Fibroblast of the conjunctiva (primary cell): ENCODE results near the gene CDK18.
A peak's percentile ranks its signal among the peaks of the same experiment; 100 is the strongest.

Experiments used
- DNase-seq: peaks from one replicate; pipeline ENCODE4 v3.0.0-alpha.2; 2010; ENCODE audit warnings: low read depth

The CDK18 gene

GRCh38 chr1:205538235-205538840 is 33.9 kb downstream of the CDK18 start:
- DNase-seq, result no peak

GRCh38 chr1:205541161-205541886 is 36.9 kb downstream of the CDK18 start:
- DNase-seq, result no peak

DNA sequence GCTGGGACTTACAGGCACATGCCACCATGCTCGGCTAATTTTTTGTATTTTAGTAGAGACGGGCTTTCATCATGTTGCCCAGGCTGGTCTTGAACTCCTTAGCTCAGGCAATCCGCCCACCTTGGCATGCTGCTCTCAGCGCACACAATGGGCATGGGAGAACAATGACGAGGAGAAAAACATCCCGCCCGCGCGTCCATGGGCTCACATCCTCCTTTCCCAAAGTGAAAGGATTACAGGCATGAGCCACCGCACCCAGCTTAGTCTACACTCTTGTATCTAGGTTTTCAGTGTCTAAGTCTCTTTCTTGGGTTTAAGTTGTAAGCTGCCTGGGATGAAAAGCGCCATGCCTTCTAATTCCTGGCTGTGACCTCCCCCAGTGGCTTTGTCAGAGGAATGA is 37.9 kb downstream of the CDK18 start:
- no peak for DNase-seq

DNA sequence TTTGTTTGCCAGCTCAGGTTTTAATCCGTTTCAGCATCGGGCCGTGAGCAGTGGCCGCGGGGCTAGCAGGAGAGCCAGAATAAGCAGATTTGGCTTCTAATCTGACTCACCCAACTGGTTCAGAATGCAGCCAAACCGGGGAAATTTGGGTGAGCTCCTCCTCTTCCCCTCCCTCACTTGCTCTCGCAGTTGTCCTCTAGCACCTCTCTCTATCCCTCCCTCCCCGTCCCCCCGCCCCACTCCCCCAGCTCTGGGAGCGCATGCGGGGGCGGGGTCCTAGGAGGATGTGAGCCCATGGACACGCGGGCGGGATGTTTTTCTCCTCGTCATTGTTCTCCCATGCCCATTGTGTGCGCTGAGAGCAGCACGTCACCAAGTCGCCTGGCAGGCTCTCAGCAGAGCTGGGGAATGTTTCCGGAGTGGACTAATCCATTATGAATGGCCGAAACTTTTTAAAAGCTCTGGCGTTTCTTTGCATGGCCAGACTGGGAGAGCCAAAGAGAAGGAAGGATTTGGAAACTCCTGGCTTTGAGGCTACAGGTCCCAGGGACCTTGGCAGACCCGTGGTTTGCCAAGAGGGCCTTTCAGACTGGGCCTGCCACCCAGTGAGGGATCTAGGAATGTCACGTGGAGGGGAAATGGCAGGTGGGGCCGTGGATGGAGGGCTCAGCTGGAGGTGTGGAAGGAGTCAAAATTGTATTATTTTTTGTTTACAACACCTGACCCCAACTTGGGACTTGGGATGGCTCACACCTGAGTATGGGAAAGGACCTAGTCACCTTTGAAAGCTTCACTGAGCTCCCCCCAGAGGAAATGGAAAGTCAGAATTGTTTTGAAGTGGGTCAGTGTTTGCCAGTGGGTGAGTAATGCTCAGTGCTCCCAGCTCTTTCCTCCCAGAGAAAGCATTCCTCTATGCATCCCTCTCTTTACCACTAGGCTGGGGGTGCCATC is 39.2 kb downstream of the CDK18 start:
- DNase-seq, result peak; percentile 46

- DNase-seq, result no peak
These were observed 40.8 kb downstream of the CDK18 start for GRCh38 chr1:205545001-205545919.

GRCh38 chr1:205545991-205546390 is 41.5 kb downstream of the CDK18 start:
- no peak for DNase-seq

- no peak for DNase-seq
These were observed 42.1 kb downstream of the CDK18 start for GRCh38 chr1:205546541-205546940.

- DNase-seq, result no peak
These were observed 43.7 kb downstream of the CDK18 start for GRCh38 chr1:205547936-205548827.

DNA sequence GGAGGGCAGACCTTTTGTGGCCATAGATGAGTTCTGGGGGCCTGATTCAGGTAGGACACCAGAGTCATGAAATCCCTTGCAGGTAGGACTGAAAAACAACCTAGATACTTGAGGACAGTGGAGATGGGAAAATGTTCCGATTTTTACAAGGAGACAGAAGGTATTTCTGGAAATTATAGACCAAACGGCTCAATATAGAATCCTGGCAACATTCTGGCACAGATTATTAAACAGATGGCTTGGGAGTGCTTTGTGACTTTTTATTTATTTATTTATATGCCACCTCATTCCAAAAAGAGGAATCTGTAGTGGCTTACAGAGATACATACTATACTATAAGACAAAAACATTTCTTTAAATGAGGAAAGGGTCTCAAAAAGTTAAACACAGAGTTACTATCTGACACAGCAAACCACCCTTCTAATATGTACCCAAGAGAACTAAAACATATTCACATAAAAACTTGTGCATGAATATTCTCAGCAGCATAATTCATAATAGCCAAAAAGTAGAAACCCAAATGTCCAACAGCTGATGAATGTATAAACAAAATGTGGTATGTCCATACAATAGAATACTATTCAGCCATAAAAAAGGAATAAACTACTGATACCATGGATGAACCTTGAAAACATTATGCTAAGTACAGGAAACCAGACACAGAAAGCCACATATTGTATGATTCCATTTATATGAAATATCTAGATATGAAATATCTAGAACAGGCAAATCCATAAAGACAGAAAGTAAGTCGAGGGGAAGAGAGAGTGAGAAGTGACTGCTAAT is 49.8 kb downstream of the CDK18 start:
- DNase-seq, result no peak

- DNase-seq, result no peak
These were observed 57.2 kb downstream of the CDK18 start for GRCh38 chr1:205561501-205562203.

- DNase-seq, result no peak
These were observed 59.5 kb downstream of the CDK18 start for GRCh38 chr1:205563927-205564441.

- no peak for DNase-seq
These were observed 61.3 kb downstream of the CDK18 start for GRCh38 chr1:205565799-205566198.

DNA sequence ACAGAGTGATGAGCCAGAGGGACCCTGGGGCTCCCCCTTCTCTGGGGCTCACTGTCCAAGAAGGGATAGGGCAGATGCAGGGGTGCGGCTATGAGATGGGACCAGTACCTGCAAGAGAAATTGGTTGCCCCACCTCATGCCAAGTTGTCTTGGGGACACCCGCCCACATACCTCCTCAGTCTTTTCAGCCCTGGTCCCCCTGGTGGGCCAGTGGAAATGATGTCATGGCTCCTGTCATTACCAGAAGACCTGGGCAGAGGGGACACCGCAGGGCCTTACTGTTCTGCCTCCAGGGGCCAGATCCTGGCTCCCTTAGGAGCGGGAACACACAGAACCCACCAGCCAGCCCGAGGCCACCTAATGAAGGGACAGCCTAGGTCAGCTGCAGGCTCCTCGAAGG is 63.2 kb downstream of the CDK18 start:
- DNase-seq, result no peak

- DNase-seq, result no peak
These were observed 63.6 kb downstream of the CDK18 start for GRCh38 chr1:205568135-205568468.

- DNase-seq, result no peak
These were observed 64.2 kb downstream of the CDK18 start for GRCh38 chr1:205568469-205569361.

DNA sequence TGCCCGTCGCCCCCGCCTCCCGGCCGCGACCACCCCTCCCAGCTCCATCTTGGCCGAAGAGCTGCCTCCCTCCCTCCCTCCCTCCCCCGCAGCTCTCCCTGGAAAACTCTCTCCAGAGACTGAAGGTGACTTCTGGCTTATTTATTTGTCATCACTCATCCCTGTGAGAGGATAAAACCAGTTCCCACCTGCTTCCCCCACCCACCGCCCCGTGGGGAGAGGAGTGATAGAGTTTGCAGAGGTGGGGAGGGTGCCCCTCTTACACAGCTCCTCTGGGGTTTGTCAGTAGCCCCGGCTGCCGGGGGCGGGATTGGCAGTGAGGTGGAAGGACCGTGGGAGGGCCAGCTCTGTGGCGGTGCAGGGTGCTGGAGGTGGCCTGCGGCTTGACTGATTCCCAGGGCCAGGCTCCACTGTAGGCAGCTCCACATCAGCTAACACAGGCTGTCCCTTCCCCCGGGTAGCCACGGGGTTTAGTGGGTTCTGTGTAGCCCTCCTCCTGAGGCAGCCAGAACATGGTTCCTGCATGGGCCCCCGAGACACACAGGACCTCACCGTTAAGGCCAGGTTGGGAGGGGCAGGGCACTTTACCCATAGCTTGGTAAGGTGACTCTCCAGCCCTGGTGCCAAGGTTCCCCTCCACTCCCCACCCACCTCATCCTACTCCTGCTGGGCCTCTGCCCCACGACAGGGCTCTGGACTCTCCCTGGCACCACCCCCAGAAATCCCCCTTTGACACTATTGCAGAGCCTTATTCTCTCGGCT is 65.1 kb downstream of the CDK18 start:
- DNase-seq, result no peak

- DNase-seq, result no peak
These were observed 65.7 kb downstream of the CDK18 start for GRCh38 chr1:205570173-205570501.
